ENCODE results near the gene ANO4.

ANO4 gene

GRCh38 chr12:100798286-100799160 is 3.9 kb downstream of the ANO4 start:
- Histone ChIP-seq H3K27ac (no peak overlapping the region), H3K4me2 (no peak overlapping the region), H3K4me3 (no peak overlapping the region), H3K4me1 (no peaks in the 10 kb centered on the region), H3K9ac (no peak overlapping the region), H3K9me3 (replicated peaks in 1 of 11) (no peaks in the 10 kb centered on the region), H3K36me3 (no peaks in the 10 kb centered on the region), H4K20me1 (no peaks in the 10 kb centered on the region), H3K27me3 (peaks cover 0 to 3% (median 0%) of the 10 kb centered on the region in 11 experiments; a peak in 2 of 22 replicates)
- no peak for TF ChIP-seq Cebpa-rat (IDR thresholded peaks at IDR 0.05)

- no peak for TF ChIP-seq Cebpa-rat (IDR thresholded peaks at IDR 0.05)
- Histone ChIP-seq H3K27me3 (peaks cover 0 to 2% (median 0%) of the 10 kb centered on the region in 11 experiments; a peak in 2 of 22 replicates), H4K20me1 (no peaks in the 10 kb centered on the region), H3K4me2 (no peak overlapping the region), H3K4me1 (no peaks in the 10 kb centered on the region), H3K9me3 (replicated peaks in 1 of 11) (peaks cover 0 to 2% (median 0%) of the 10 kb centered on the region in 11 experiments; a peak in 4 of 22 replicates), H3K4me3 (no peak overlapping the region), H3K36me3 (no peaks in the 10 kb centered on the region), H3K9ac (no peak overlapping the region), H3K27ac (no peak overlapping the region)
Measured at GRCh38 chr12:100799770-100800169, 5.2 kb downstream of the ANO4 start.

DNA sequence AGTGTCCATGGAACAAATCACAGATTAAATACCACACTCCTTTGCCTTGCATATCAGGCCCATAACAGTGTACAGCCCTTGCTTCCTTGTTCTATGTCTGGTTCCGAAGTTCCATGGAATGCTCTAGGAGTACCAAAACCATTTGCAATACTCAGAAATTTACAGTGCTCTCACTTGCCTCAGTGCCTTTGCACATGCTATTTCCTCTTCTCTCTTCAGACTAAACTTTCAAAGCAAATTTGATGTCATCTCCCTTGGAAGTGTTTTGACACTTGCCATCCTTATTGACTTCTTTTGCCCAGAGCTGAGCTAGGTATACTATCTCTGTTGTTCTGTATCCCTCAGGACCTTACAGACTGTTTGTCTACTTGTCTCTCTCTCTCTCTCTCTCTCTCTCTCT is 6.1 kb downstream of the ANO4 start:
- no peaks in the 10 kb centered on the region for H4K20me1 ChIP-seq
- no peak overlapping the region for H3K9ac ChIP-seq
- peaks cover 0 to 11% (median 6%) of the 10 kb centered on the region in 11 experiments; a peak in 11 of 22 replicates for H3K9me3 ChIP-seq (replicated peaks in 1 of 11)
- no peaks in the 10 kb centered on the region for H3K4me1 ChIP-seq
- no peaks in the 10 kb centered on the region for H3K36me3 ChIP-seq
- TF ChIP-seq Cebpa-rat (IDR thresholded peaks at IDR 0.05) = no peak
- no peak overlapping the region for H3K4me3 ChIP-seq
- no peak overlapping the region for H3K4me2 ChIP-seq
- no peaks in the 10 kb centered on the region for H3K27me3 ChIP-seq
- no peak overlapping the region for H3K27ac ChIP-seq

DNA sequence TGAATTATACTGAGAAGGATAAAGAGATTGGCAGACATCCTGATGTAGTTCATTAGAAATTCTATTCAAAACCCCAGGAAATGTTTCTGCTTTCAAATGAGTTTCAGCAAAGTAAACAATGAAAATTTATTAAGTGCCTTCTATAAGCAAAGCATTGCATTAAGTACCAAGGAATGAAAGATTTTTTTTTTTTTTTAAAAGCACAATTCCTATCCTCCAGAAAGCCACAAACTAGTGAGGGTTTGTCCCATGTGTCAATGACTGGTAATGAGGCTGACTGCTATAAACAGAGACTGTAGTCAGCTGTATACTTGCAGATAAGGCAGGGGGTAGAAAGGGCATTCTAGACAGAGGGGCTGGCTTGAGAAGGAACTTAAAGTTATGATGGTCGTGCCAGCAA is 6.7 kb downstream of the ANO4 start:
- Histone ChIP-seq H3K27me3 (no peaks in the 10 kb centered on the region), H3K4me2 (no peak overlapping the region), H3K4me3 (no peak overlapping the region), H3K27ac (no peak overlapping the region), H3K4me1 (no peaks in the 10 kb centered on the region), H3K36me3 (no peaks in the 10 kb centered on the region), H3K9ac (no peak overlapping the region), H3K9me3 (replicated peaks in 1 of 11) (peaks cover 0 to 14% (median 6%) of the 10 kb centered on the region in 11 experiments; a peak in 11 of 22 replicates), H4K20me1 (no peaks in the 10 kb centered on the region)
- no peak for TF ChIP-seq Cebpa-rat (IDR thresholded peaks at IDR 0.05)

DNA sequence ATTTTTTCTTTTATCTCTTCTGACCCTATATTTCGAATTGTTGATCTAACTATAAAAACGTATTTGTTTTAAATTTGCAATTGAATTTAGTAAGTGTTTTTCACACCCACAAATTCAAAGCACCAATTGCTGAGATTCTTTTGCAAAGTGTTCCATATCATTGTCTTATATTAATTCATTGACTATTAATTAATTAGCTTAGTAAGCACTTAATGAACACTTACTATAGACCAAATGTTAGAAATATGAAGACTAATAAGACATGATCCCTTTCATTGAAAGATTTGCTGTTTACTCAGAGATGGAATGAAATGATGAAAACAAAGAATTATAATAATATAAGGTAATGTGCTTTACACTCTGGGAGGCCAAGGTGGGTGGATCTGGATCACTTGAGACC is 14.2 kb downstream of the ANO4 start:
- no peak for TF ChIP-seq Cebpa-rat (IDR thresholded peaks at IDR 0.05)
- no peak overlapping the region for H3K4me3 ChIP-seq
- no peaks in the 10 kb centered on the region for H3K4me1 ChIP-seq
- no peaks in the 10 kb centered on the region for H4K20me1 ChIP-seq
- no peak overlapping the region for H3K4me2 ChIP-seq
- no peaks in the 10 kb centered on the region for H3K27me3 ChIP-seq
- no peak overlapping the region for H3K9ac ChIP-seq
- H3K36me3 ChIP-seq = no peaks in the 10 kb centered on the region
- peaks cover 0 to 19% (median 7%) of the 10 kb centered on the region in 11 experiments; a peak in 11 of 22 replicates for H3K9me3 ChIP-seq (replicated peaks in 1 of 11)
- no peak overlapping the region for H3K27ac ChIP-seq

DNA sequence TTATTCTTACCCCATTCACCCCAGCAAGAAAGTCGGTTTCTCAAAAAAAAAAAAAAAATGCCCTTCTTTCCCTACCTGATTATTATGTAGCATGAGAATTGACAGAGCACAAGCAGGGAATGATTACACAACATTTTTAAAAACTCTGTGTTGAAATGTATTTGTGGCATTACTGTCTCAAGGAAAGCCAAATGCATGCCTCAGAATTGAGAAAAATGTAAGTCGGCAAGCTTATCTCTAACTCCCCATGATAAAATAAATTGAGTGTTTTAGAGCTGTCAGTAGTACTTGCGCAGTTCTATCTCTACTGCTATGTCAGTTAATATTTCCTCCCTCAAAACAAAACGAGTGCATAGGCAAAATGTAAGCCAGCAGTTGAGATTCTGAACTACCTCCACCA is 25.7 kb downstream of the ANO4 start:
- H3K27ac ChIP-seq = no peak overlapping the region
- H3K9ac ChIP-seq = no peak overlapping the region
- no peaks in the 10 kb centered on the region for H3K27me3 ChIP-seq
- H3K4me3 ChIP-seq = no peak overlapping the region
- H4K20me1 ChIP-seq = no peaks in the 10 kb centered on the region
- no peaks in the 10 kb centered on the region for H3K36me3 ChIP-seq
- no peak for TF ChIP-seq Cebpa-rat (IDR thresholded peaks at IDR 0.05)
- H3K4me2 ChIP-seq = peak overlapping the region in 3 of 11 experiments; percentile 31 to 71 (median 65); a peak in 5 of 22 replicates
- H3K9me3 ChIP-seq (replicated peaks in 1 of 11) = no peaks in the 10 kb centered on the region
- H3K4me1 ChIP-seq = peaks cover 0 to 17% (median 0%) of the 10 kb centered on the region in 10 experiments; a peak in 7 of 20 replicates

DNA sequence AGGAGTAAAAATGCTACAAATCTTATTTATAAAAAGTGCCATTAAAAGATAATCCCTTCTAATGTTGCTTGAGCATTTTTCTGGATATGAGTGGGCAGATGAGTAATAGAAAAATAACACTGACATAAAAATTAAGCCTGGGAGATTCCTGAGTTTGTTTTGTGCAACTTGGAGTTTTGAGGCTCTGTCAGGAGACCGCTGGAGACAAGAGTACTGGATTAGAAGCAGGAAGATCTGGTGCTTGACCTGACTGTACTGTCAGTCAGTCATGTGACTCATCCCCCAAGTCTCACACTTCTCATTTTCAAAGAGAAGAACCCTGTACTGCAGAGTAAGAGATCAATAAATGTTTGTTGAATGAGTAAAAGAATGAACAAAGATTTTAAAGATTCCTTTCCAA is 29.4 kb downstream of the ANO4 start:
- H3K36me3 ChIP-seq = no peaks in the 10 kb centered on the region
- no peaks in the 10 kb centered on the region for H3K9me3 ChIP-seq (replicated peaks in 1 of 11)
- no peaks in the 10 kb centered on the region; a peak in 1 of 22 replicates for H4K20me1 ChIP-seq
- no peak overlapping the region for H3K9ac ChIP-seq
- no peak for TF ChIP-seq Cebpa-rat (IDR thresholded peaks at IDR 0.05)
- H3K4me3 ChIP-seq = no peak overlapping the region
- peaks cover 0 to 17% (median 0%) of the 10 kb centered on the region in 10 experiments; a peak in 7 of 20 replicates for H3K4me1 ChIP-seq
- H3K27ac ChIP-seq = no peak overlapping the region
- H3K4me2 ChIP-seq = no peak overlapping the region
- H3K27me3 ChIP-seq = no peaks in the 10 kb centered on the region

DNA sequence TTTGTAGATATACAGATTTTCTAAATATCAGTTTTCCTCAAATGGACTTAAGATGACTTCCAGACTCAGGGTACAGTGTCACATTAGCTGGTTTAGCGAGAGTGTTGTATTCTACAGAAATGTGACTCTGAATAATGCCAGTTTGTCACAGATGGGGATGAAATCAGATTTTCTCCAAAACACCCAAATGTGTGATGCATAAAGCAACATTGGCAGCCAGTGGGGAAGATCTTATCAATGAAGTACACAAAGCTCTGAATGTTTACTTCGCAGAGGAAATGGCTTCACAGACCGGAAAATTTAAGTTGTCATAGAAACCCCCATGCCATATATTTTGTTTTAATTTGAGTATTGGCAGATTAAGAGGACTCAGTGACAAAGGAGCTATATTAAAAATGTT is 29.9 kb downstream of the ANO4 start:
- Histone ChIP-seq H3K27ac (no peak overlapping the region), H3K36me3 (no peaks in the 10 kb centered on the region), H4K20me1 (no peaks in the 10 kb centered on the region; a peak in 1 of 22 replicates), H3K4me2 (no peak overlapping the region), H3K4me3 (no peak overlapping the region), H3K27me3 (no peaks in the 10 kb centered on the region), H3K9me3 (replicated peaks in 1 of 11) (no peaks in the 10 kb centered on the region), H3K9ac (no peak overlapping the region), H3K4me1 (peaks cover 0 to 13% (median 0%) of the 10 kb centered on the region in 10 experiments; a peak in 7 of 20 replicates)
- TF ChIP-seq Cebpa-rat (IDR thresholded peaks at IDR 0.05) = no peak

GRCh38 chr12:100826323-100826722 is 31.7 kb downstream of the ANO4 start:
- H3K4me3 ChIP-seq = no peak overlapping the region
- H3K27ac ChIP-seq = no peak overlapping the region
- no peaks in the 10 kb centered on the region for H3K27me3 ChIP-seq
- no peaks in the 10 kb centered on the region; a peak in 1 of 22 replicates for H4K20me1 ChIP-seq
- H3K9ac ChIP-seq = no peak overlapping the region
- H3K36me3 ChIP-seq = no peaks in the 10 kb centered on the region
- H3K9me3 ChIP-seq (replicated peaks in 1 of 11) = no peaks in the 10 kb centered on the region
- TF ChIP-seq Cebpa-rat (IDR thresholded peaks at IDR 0.05) = no peak
- no peak overlapping the region for H3K4me2 ChIP-seq
- H3K4me1 ChIP-seq = no peaks in the 10 kb centered on the region
